NCI-H1417 treated with DMSO at 0.1 percent for 48 hours (cell line): ENCODE measurements around the gene GFOD1.
"Not testable (repeated sequence)": the region's sequence is repeated elsewhere in the genome, so short reads cannot be mapped to it uniquely, and the experiment has no call there.

Source experiments
- DNase-seq: peaks from one replicate; lab custom pipeline; 2025; lab: John Stamatoyannopoulos, UW

GFOD1 gene

DNA sequence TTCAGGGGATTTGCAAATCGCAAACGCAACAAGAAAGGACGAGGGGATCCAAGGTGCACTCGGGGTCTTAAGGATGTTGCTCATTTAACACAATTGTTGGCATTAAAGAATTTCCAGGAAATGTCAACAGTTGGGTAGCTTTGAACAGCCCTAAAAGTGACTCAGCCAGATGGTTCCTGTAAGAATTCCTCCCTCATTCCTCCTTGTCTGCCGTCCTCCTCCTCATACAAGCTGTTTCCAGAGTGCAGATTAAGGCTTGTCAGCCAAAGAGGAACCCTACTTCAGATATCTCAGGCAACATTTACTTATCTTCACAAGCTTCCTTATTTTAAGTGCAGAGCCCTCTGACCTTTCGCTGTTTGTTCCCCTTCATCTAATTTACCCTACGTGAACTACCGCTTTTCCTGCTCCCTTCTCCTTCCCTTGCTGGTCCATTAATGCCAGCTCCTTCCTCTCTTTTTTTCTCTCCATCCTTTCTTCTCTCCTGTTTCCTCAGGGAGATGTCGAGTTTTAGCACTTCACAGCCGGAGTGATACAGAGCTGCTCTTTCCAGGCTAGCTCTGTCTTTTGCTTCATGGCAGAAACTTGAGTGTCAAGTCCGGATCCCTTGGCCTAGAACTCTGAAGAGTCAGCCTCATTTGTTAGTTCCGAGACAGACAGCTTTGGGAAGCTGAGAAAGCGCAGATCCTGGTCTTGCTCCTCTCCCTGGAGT lies 132.9 kb downstream of the GFOD1 start:
- no peak for DNase-seq

DNA sequence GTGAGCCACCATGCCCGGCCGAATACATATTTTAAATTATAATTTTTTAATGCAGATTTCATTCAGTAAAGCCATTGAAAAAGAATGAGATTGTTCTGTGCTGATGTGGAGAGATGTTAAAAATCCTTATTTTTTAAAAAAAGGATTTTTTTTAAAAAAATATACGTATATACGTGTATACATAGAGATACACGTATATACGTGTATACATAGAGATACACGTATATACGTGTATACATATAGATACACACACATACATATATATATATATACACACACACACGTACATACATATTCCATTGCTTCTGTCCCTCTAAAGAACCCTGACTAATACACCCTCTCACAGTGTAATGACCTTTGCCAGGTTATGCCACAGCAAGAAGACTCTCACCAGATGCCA lies 135.2 kb downstream of the GFOD1 start:
- no peak for DNase-seq

DNA sequence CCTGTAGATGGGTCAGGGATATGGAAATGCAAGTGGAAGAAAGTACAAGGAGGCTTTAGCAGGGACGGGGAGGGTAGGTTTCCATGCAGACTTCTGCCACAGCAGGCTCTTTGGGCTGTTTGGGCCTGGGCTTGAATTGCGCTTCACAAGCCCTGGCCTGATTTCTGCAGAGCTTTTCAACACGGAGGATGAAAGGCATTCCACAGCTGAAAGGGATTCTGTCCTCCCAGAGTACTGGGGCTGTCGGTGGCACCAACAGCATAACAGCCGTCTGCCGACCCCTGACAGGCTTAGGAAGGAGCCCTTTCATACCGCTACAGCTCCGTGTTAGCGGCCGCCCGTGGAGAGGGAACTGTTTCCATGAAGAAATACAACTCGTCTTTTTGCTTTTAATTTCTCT lies 136.1 kb downstream of the GFOD1 start:
- DNase-seq, result no peak

DNA sequence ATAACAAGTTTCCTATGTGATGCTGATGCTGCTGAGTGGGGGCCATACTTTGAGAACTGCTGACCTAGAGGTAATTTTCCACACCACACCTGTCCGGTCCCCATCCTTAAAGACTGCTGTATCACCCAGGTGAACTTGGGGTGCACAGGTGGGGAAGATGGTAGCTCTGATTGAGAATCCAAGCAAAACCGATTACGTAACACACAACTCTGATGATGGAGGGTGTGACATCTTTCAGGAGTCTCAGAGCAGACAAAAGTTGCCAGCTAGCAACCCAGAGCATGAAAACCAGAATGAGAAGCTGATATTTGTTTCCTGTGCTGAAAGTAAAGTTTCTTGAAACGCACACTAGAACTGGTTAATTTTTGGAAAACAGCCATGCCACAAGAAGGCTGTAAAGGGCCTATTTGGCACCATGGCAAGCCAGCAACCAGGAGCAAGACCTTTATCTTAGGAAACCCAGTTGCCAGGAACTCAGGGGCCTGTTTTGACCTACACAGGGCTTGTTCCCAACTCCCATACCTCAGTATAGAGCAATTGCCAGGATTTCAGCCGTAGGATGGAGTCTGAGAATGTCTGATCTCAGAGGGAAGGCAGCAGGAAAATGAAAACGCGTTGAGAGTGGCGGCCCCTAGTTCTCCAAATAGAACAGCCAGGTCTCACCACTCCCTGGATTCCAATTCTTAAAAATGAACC lies 137.4 kb downstream of the GFOD1 start:
- no peak for DNase-seq

DNA sequence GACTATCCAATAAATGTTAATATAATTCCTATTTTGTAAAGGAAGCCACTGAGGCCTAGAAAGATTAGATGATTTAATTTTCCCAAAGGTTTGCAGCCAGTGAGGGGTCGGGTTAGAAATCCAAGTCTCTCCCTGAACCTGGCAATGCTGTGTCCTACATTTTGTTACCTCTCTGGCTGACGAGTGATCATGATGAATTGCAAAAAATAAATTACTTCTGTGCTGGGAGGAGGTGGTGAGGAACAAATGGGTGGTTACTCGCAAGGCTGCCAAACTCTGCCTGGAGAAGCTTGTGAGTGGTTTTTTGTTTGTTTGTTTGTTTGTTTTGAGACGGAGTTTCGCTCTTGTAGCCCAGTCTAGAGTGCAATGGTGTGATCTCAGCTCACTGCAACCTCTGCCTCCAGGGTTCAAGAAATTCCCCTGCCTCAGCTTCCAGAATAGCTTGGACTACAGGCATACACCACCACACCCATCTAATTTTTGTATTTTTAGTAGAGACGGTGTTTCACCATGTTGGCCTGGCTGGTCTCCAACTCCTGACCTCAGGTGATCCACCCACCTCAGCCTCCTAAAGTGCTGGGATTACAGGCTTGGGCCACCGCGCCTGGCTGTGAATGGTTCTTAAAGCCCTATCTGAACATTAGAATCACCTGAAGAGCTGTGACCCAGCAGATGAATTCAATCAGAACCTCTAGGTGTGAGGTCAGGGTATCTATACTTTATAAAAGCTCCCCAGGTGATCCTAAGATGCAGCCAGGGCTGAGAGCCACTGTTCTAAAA lies 138.9 kb downstream of the GFOD1 start:
- no peak for DNase-seq

DNA sequence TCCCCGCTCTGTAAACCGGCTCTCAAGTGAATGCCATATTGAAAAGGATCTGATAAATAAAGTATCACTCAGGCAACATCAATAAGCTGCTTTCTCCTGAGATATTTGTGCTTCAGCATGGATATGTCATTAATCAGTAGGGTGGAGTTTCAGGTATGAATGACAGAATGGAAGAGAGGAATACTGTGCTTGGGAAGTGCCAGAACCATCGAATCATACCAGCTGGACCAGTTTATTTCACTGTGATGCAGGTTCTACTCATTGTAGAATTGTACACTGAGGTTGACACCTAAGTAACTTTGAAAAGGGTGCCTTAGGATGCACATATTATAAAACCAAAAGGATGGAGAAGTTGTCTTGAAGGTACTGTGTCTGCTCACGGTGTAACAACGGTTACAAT lies 141.2 kb downstream of the GFOD1 start:
- no peak for DNase-seq

DNA sequence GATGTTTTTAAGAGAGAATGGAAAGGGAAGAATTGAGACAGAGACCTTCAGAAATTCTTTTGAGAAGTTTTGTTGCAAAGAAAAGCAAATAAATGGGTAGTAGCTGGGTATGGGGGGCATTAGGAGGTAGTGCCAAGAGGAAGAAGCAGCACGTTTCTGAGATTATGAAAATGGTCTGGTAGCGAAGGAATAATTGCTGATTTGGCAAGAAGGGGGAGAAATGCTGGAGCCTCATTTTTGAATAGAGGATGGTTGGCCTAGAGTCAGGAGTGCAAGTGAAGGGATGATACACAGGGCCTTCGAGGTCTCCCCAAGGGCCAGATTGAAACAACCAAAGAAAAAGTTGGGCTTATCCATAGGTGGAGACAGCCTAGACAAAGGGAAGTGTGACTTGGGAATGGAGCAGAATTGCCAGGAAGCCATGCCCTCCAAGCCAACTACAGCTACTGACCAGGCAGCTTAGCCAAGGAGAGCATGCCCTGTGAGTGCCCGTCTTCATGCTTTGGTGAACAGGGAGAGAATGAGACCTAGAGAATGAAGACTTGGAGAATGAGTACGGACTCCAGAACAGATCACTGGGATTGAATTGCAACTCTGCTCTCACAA lies 144.9 kb downstream of the GFOD1 start:
- DNase-seq, result no peak

DNA sequence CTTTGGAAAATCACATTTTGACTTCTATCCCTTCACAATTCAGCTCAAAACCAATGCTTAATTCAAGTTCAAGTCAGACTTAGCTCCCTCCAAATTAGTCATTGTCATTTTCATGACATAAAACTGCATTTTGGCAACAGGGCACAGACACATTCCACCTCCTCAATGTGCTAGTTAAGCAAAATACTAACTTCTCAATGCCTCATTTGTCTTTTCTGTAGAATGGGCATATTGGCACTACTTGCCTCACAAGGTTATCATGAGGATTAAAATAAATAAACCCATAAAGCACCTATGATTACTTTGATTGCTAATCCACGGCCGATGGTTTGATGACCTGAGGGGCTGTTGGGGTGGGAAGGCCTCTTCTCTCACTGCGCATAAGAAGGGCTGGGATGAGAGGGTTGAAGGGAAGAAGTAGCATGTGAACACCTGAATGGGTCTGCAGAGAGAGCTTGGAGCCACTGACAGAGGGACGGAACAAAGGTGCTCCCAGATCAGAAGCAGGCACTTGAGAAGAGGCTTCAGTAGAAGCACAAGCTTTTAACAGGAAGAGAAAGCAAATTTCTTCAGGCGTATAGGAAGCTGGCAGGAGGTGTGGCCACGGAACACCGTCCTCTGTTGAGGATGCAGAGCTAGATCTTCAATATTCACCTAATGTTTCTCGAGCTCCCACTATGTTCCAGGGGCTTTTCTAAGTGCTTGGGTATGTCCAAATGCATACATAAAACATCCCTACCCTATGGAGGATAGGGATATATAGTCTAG lies 147.4 kb downstream of the GFOD1 start:
- no peak for DNase-seq

DNA sequence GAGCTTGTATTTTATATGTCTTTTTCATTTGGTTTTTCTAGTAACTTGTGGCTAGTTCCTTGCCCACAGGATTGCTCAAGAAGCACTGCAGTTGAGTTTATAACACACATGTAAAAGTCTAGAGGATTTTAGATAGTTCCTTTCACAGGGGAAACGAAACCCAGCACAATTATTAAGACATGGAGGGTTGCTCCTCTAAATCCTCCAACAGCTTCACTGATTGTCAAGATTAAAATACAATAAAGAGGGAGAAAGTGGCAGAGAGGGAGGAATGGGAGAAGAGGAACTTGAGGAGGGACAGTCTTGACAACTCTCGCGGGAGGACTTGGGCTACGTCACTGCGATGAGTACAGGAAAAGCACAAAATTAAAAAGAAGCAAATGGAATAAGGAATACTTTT lies 149.4 kb downstream of the GFOD1 start:
- DNase-seq, result no peak

DNA sequence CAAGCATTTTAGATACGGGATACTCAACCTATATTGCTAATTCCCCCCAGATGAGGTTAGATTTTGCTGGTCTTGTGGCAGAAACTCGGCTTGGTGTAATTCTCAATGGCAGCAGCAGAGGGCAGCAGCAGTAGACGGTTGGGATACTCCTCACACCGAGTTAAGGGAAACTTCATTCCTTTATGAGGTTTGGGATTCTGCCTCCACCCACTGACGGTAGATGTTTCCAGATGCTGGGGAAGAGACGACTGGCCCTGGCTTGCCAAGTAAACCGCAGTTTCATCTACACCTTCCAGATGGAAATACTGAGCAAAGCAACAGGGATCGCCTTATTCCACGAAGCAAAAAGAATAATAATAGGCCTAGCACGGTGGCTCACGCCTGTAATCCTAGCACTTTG lies 150.8 kb downstream of the GFOD1 start:
- DNase-seq, result peak; percentile 26

DNA sequence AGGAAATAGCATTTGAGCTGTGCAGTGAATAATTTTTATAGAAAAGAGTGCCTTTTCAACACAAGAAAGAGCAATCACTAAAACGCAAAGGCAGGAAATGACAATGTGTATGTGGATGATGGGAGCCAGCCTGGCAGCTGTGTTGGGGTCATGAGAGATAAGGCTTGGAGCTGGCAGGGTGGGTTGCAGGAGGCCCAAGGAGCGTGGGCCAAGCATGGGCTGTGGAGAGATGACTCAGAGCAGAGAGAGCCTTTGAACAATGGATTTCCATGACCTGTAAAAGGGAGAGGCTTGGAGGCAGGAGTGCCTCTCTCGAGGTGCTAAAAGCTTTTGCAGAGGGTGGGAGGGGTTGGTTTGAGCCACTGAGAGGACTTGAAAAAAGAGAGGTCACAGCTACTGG lies 152.4 kb downstream of the GFOD1 start:
- no peak for DNase-seq

DNA sequence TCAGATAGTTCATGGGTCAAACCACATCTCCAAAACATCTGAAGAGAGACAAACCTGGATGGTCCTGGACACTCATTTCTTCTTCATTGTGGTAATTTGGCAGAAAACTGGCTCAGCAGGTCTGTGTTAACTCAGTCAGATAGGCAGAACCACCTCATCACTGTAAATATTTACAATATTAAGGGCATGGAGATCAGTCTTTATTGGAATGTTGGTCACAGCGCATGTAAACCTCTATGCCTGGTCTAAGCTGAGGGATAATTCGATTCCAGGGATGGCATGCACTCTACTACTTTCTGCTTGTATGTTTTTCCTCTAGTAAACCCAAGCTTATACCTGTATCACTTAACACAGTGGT lies 155.1 kb downstream of the GFOD1 start:
- DNase-seq, result no peak

DNA sequence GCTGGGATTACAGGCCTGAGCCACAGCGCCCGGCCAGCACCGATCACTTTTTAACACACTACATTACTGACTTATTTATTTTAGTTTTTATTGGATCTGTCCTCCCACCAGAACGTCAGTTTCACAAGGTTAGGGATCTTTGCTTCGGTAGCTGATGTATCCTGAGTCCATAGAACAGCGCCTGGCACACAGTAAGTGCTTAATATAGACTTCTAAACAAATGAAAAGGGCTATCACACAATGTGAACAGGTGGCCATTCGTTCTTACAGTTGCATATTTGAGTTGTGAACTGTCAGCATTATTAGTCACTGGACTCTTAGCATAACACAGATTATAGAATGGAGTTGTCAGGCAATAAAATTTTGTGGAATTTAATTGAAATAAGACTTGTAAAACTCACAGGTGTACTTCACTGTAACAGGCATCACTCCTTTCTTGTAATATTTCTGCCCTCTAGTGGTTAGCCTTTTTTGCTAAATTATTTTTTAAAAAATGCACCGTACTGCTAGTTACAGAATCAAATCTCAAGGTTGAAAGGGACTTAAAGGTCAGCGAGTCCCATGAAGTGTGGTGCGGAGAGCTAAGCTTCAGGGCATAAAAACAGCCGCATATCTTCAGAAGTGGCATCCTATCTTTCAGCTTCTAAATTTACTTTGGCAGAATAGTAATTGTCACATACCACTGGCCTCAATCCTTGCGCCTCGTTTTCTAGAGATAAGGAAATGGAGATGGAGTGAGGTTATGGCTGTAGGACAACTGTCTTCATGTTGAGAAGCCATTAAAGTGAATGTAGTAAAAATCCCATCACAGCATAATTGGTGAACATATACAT lies 155.7 kb downstream of the GFOD1 start:
- DNase-seq, result no peak

DNA sequence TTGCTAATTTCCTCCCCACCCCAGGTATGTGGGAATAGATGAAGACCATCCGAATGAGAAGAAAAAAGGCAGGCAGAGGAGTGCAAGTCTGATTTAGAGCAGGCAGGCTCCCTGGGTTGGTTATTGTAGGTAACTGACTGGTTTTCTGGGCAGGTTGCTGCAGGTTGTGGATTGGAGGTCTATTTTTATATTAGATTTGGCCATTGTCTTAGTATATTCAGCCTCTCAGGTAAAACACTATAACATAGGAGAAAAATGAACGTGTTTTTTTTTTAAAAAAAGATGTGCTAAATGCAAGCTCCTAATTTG lies 158.6 kb downstream of the GFOD1 start:
- no peak for DNase-seq

DNA sequence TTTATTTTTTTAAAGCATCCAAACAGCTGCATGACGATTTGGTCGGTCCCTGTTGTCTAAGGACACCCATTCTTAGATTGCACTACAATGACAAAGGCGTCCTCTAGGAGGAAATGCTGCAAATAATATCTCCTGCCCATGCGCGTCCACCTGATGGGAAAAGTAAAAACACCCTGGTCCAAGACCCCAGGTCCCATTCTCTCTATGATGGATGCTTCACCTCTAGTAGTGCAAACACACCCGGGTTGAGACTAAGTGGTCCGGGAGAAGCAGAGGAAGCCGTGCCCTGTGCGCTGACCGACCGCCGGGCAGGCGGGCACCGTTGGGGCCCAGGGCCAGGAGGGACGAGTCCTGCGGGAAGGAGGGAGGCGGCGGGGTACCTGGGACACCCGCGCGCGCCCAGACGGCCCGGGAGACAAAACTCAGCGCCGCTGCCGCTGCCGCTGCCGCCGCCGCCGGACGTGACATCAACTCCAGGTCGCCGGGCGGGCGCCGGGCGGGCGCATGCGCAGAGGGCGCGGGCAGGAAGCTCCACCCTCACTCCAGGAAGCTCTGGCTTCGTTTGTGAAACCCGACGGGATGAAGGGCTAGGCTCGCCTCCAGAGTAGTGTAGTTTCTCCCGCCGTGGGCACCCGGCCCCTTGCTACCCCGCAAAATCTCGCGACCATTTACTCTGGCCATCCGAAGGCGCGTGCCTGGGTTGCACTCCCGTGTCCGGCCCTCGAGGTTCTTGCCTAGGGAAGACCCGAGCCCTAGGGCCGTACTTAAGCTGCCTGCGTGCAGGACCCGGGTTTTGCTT lies 159.1 kb downstream of the GFOD1 start, which contains the start of gene TBC1D7:
Gene TBC1D7 (minus strand): TSS at position 462 of the 799 bp plus-strand sequence. CDS start 1,639 bp downstream, outside the sequence.
- peak; percentile 73 for DNase-seq

DNA sequence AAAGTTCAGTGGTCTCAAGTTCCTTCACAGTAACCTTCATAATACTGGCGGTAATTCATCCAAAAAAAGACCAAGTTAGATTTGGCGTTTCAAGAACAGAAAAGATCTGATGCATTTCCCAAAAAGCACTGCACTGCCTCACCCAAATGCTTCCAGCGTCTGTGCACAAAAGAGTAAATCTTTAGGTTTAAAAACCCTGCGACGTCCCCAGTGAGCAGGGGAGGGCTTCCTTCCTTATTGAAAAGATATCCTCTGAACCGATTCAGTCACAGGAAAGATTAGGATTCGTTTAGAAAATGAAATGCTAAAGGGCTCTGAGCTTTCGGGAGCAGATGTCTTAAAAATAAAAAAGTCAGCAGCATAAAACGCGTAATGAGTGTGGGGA lies 159.7 kb downstream of the GFOD1 start:
- DNase-seq, result no peak

DNA sequence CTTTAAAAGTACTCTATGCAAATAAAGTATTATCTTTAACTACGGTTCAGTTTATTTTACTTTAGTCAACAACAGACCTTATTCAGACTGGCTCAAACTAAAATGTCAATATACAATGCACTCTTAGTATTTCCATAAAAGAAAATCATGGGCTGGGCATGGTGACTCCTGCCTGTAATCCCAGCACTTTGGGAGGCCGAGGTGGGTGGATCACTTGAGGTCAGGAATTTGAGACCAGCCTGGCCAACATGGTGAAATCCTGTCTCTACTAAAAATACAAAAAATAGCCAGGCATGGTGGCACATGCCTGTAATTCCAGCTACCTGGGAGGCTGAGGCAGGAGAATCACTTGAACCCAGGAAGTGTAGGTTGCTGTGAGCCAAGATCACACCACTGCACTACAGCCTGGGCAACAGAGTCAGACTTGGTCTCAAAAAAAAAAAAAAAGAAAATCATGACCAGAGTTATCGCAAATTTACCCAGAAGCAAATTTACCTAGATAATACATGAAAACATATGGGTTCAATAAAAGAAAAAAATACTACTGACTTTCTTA lies 161.3 kb downstream of the GFOD1 start:
- DNase-seq, result not testable (repeated sequence)

DNA sequence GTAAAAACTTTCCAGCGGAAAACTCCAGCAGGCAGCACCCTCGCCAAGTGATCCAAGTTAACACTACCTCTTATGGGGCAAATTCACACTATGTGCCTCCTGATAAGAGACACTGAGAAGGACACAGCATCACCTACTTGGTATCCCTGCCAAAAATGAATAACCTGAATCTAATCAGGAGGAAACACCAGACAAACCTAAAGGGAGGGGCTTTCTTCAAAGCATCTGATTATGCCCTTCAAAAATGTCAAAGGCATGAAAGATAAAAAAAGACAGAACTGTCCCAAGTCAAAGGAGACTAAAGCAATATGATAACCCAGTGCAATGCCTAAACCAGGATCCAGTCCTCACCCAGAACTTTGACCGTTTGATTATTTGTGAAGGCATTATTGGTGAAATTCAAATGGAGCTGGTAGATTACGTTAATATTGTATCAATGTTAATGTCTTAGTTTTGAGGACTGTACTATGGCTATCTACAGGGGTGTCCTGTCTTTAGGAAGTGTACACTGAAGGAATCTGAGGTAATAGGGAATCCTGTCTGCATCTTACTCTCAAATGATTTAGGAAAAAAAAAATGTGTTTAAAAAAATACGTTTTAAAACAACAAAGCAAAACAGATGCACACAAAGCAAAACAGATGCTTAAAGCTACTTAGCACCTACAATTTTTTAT lies 167.4 kb downstream of the GFOD1 start:
- no peak for DNase-seq

DNA sequence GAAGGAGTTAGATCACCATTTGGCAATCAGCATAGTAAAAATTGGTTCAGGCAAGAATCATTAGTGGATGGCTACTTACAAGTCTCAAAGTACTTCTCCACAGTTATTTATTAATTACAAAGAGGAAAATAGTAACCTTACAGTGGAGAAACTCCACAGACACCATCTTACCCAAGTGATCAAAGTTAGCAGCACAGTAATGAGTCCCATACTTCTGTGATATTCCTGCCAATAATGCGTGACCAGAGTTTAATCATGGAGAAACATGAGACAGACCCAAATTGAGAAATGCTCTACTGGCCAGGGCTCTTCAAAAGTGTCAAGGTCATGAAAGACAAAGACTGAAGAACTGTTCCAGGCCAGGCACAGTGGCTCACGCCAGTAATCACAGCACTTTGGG lies 168.6 kb downstream of the GFOD1 start:
- no peak for DNase-seq
